GM19463 (cell line): ENCODE measurements around the gene AEBP1.
A peak's percentile ranks its signal among the peaks of the same experiment; 100 is the strongest.

Experiments
- ATAC-seq: cut with Tn5 transposase; IDR thresholded peaks from one replicate; pipeline ENCODE4 v1.9.1; 2021; ENCODE audit warnings: mild to moderate bottlenecking, moderate library complexity; ENCODE audit not compliant: unreplicated experiment

The AEBP1 gene

GRCh38 chr7:44084701-44085100, 19.4 kb upstream of the AEBP1 start:
- ATAC-seq: no peak

- ATAC-seq: no peak
Observed at GRCh38 chr7:44085546-44085945, 18.6 kb upstream of the AEBP1 start.

DNA sequence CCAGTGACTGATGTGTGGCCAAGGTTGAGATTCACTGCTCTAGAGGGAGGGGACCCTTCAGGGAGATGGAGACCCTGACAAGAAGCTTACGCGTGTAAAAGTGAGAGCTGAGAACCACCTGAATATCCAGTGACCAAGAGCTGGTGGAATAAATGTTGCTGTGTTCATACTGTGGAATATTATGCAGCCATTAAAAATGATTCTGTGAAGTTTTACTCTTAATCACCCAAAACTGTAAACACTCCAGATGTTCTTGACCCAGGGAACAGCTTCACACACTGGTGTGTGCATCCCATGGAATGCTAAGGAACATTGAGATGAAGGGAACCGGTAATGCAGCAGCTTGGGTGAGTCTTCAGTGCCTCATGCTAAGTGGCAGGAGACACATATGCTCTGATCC, 17.5 kb upstream of the AEBP1 start:
- no peak for ATAC-seq

DNA sequence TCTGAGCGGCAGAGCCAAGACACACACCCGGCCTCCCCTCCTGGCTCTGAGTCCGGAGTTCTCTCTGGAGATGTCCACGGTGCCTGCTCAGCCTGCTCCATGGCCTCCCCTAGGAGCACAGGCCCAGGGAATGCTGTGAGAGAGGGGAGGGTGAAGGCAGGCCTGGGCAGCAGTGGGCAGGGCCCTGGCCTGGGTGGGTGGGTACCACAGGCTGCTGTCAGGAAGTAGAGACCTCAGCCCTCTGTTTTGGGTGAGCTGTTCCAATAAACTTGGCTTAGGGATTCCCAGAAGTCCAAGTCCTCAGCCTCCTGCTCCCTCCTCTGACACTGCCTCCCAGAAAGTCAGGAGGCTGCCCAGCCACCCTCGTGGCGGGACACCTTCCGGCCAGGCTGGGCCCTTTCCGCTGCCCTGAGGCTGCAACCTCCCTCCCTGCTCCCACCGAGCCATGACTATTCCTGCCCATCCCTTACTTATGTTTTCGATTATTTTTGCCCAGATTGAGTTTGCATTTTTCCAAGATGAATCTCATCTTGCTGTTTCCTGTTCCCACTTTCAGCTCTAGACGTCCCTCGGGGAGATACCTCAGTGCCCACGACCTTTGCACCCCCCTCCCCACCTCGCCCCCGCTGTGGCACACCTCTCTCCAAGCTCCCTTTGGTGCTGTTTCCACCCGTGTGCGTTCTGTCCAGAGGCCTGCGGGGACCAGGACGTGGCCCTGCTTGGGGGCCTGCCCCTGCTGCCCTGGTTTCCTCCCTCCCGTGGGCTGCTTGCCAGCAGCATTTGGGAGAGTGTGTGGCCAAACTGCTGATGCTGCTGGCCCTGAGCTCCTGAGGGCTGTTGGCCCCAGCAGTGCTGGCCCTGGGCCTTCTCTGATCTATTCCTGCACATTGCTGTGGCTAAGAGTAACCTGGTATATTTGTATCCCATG, 16.0 kb upstream of the AEBP1 start:
- no peak for ATAC-seq

GRCh38 chr7:44093102-44093641, 11.0 kb upstream of the AEBP1 start:
- no peak for ATAC-seq

GRCh38 chr7:44094365-44094764, 9.8 kb upstream of the AEBP1 start:
- no peak for ATAC-seq

DNA sequence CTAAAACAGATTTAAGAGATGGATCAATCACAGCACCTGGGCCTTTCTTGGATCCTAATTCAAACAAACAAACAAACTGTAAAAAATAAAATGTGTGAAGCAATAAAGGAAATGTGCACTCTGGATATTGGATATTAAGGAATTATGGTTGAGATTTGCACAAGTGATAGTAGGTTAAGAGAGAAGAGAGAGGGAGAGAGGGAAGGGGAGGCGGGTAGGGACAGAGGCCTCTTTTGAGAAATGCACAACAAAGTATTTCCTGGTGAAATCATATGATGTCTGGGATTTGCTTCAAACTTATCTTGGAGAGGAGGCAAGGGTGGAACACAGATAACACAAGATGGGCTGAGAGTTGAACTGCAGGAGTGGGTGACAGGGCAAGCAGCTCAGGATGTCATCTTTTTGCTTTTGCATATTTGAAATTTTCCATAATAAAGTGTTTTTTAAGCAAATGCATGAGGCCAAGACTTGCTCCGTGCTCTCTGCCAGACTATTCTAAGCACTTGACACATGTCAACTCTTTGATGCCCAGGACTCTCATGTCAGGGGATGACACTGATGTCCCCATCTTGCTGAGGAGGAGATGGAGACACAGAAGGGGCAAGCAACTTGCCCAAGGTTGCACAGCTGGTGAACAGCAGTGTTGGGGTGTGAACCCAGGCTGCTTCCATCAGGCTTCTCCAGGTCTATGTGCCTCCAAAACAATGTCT, 9.1 kb upstream of the AEBP1 start:
- no peak for ATAC-seq

- no peak for ATAC-seq
Observed at GRCh38 chr7:44095781-44096180, 8.4 kb upstream of the AEBP1 start.

GRCh38 chr7:44096326-44096881, 7.7 kb upstream of the AEBP1 start:
- no peak for ATAC-seq

- ATAC-seq: peak; percentile 73
Observed at GRCh38 chr7:44097064-44097932, 6.8 kb upstream of the AEBP1 start.

DNA sequence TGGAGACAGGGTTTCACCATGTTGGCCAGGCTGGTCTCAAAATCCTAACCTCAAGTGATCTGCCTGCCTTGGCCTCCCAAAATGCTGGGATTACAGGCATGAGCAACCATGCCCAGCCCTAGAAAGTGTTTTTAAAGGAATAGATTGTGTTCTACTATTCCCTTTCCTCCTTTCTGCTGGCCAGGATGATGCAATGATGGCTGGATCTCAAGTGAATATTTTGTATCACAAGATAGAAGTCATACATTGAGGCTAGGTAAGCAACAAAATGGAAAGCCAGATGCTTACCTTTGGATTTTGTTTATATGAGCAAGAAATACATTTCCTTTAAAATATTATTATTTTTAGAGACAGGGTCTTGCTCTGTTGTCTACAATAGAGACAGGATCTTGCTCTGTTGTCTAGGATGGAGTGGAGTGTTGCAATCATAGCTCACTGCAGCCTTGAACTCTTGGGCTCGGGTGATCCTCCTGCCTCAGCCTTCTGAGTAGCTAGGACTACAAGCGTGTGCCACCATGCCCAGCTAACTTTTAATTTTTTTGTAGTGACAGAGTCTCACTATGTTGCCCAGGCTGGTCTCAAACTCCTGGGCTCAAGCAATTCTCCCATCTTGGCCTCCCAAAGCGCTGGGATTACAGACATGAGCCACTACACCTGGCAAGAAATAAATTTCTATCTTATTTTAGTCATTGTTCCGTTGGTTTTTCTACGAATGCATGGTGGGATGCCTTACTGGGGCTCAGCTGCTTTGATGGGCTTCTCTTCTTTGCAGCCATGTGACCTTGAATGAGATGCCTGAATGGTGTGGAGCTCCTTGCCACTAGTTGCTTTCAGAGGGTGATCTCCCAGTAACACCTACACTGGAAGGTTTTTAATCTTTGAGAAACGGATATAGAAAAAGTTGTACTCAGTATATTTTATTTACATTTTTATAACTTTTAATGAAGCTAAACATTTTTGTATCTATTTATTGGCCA, 5.8 kb upstream of the AEBP1 start:
- no peak for ATAC-seq

GRCh38 chr7:44099669-44100068, 4.5 kb upstream of the AEBP1 start:
- ATAC-seq: no peak

GRCh38 chr7:44100458-44101302, 3.5 kb upstream of the AEBP1 start:
- ATAC-seq: no peak

DNA sequence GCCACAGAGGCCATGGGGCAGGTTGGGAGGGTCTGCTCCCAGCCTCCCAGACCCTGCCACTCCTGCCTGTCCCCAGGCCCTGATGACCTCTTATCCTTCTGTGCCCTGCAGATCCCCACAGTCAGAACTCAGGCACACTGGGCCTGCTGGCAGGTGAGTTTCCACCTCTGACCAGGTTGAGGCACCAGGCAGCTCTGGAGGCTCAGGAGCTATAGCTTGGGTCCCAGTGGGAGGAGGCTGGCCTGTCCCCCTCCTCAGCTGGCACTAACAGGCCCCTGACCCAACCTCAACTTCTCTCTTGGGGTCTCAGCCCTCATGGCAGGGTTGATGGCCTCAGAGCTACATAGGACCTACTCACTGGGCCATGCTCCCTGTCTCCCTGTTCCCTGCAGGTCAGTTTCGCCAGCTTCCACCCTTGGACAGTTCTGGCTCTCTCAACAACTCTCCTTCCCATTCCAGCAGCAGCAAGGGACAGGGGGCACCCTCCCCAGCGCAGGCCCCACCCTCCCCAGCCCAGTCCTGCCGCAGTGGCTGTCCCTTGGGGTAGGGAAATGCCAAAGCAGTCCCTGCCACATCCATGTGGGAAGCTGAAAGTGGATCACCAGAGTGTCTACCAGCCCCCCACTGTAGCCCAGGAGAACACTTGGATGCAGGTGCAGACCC, 2.7 kb upstream of the AEBP1 start:
- no peak for ATAC-seq

- ATAC-seq: no peak
Observed at GRCh38 chr7:44101966-44102845, 1.9 kb upstream of the AEBP1 start.

DNA sequence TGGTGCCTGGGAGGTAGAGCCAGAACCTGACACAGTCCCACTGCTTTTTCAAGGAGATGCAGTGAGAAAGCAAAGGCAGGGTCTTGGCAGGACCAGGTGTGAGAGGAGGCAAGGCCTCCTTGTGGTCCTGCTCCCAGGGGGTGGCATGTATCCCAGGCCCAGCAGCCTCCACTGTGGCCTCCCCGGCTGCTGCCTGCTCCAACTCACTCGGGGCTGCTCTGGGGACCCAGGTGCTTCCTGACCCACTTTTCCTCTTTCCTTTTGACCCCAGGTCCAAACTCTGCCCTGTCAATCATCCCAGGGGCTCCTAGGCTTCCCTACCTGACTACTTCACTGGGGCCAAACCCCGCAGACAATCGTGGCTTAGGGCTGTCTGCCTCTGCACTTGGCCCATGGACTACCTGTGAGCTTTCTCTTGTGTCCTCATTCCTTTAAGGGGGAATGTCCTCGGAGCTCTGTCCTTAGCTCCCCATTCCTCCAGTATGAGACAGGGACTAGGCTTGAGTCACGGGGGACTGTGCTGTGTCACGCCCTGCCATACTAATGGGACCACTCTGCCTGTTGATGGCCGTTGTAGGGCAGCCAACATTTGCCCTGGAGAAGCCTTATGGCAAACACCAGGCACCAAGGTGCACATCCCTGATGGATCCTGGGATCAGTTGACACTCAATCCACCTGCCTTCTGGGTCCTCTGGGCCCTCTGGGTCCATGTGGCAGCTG, 1.1 kb upstream of the AEBP1 start:
- ATAC-seq: no peak

- no peak for ATAC-seq
Observed at GRCh38 chr7:44103566-44103922, 601 bp upstream of the AEBP1 start.
